ENCODE results near the gene ITFG1. TPM values are rescaled to one million over a fixed set of nuclear protein-coding genes. Genes with fewer than 3 reads are reported as not detected.
"Not testable (repeated sequence)": the region's sequence is repeated elsewhere in the genome, so short reads cannot be mapped to it uniquely, and the experiment has no call there.

ITFG1 gene
- polyA plus RNA-seq, 10 donors = 71.8 to 109 (median 83.0) TPM

DNA sequence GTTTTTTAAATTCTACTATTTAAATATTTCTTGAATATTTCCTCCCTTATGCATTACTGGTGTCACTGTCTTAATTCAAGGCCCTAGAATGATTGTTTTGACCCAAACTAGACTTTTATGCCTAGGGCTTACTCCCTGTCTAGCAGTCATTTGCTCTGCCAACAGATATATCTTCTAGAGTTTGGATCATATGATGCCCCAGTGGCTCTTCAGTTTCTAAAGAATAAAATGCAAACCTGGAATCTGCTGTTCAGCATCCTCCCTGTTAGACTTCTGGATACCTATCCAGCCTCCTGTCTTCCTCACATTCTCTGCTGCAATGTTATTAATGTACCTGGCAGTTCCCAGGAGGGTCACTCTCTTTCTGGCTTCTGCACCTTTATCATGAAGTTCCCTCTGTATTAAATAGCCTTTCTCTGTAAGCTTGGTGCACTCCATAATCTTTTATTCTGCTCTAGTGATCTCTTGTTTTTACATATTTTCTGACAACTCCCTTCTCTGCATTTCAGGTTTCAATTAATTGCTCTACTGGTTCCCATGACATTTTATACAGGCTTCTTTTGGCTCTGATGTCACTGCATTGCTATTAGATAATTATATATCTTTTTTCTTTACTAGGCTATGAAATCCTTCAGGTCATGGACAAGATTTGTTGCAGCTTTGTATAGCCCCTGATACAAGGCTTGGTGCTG, 15.9 kb upstream of the ITFG1 start:
- DNase-seq = no peak

DNA sequence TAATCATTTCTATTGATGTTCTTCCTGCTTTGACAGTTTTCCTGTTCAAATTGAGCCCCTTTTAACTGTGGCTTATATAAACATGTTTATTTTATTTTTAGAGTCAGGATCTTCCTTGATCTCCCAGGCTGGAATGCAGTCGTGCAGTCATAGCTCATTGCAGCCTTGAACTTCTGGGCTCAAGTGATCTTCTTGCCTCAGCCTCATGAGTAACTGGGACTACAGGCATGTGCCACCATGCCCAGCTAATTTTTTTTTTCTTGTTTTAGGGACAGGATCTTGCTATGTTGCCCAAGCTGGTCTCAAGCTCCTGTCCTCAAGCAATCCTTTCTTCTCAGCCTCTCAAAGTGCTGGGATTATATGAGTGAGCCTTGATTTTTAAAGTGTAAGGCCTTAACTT, 14.9 kb upstream of the ITFG1 start:
- DNase-seq = no peak

DNA sequence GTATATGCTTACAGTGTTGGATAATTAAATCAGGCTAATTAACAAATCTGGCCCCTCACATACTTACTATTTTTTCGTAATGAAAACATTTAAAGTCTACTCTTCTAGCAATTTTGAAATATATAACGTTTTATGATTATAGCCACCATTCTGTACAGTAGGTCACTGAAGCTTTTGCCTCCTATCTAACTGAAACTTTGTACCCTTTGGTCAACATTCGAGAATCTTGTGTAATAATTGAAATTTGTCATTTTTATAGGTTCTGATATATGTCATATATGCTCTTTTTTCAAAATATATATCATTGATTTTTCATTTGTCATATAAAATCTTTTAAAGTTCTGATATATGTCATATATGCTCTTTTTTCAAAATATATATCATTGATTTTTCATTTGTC, 12.9 kb upstream of the ITFG1 start:
- no peak for DNase-seq

DNA sequence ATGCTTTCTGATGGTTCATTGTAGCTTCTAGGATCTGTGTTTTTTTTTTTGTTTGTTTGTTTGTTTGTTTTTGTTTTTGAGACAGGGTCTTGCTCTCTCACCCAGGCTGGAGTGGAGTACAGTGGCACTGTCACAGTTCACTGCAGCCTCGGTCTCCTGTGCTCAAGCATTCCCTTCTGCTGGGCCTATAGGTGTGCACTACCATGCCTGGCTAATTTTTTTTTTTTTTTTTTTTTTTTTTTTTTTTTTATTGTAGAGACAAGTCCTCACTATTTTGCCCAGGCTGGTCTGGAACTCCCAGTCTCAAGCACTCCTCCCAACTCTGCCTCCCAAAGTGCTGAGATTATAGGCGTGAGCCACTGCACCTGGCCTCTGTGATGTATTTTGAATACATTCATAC, 12.1 kb upstream of the ITFG1 start:
- DNase-seq = not testable (repeated sequence)

DNA sequence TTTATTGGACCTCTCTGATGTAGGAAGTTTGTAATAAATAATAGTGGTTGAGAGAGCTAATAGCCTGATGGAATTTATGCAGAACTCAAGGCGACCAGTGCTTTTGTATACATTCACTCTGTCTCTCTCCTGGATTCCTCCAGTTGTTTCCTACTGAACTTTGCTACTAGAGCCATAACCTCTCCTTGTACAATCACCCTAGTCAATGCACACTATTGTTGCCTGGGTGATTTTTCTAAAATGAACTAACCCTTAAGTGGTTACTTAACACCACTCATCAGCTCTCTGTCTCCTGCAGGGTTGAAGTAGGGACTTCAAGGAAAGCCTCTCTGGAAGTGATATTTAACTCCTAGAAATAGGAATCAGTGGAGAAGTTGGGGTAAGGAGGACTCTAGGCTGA, 9.9 kb upstream of the ITFG1 start:
- no peak for DNase-seq

DNA sequence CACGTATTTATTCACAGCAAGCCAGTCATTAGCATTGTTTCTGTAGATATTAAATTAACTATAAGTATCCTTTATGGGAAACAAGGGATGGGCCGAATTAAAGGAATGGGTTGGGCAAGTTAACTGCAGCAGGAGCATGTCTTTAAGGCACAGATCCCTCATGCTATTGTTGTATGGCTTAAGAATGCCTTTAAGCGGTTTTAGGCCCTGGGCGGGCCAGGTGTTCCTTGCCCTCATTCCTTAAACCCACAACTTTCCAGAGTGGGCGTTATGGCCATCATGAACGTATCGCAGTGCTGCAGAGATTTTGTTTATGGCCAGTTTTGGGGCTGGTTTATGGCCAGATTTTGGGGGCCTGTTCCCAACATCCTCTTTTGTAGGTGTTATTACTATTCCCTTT, 9.3 kb upstream of the ITFG1 start:
- no peak for DNase-seq

DNA sequence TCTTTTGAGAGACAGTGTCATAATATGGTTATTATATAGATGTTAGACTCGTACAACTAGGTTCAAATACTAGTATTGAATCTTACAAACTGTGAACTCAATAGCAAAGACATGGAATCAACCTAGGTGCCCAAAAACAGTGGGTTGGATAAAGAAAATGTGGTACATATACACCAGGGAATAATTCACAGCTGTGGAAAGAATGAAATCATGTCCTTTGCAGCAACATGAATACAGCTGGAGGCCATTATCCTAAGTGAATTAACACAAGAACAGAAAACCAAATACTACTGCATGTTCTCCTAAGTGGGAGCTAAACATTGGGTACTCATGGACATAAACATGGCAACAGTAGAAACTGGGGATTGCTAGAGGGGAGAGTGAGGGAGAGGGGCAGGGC, 8.4 kb upstream of the ITFG1 start:
- DNase-seq = peak in 1 of 3 donors; percentile 12

DNA sequence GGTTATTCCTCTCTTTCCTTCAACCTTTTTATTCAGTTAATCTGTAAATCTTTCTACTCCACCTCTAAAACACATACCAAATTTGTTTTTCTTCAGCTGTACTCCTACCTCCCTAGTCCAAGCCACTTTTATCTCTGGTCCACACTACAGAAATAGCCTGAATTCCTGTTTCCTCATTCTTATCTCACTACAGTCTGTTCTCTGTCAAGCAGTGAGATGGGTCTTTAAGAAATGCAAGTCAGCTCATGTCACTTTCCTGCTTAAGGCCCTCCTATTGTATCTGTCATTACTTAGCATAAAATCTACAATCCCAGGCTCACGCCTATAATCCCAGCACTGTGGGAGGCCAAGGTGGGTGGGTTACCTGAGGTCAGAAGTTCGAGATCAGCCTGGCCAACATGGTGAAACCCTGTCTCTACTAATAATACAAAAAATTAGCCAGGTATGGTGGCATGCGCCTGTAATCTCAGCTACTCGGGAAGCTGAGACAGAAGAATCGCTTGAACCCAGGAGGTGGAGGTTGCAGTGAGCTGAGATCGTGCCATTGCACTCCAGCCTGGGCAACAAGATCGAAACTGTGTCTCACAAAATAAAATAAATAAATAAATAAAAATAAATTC, 7.3 kb upstream of the ITFG1 start:
- not testable (repeated sequence) for DNase-seq

DNA sequence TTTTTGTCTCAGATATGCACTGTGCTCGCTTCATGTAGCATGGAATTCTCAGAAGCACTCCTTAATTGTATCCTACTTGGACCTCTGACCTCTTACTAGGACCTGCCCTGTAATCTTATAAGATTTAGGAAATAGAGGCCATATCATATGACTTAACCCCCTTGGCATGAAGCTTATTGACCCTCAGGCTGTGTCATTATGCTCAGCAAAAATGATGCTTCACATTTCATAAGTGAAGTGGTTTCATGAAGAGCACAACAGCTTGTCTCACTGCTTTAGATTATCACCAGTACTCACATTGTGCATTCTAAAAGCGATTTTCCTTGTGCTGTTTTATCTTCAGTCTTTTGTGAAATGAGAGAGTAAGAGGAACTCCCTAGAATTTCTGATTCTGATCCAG, 6.6 kb upstream of the ITFG1 start:
- no peak for DNase-seq

DNA sequence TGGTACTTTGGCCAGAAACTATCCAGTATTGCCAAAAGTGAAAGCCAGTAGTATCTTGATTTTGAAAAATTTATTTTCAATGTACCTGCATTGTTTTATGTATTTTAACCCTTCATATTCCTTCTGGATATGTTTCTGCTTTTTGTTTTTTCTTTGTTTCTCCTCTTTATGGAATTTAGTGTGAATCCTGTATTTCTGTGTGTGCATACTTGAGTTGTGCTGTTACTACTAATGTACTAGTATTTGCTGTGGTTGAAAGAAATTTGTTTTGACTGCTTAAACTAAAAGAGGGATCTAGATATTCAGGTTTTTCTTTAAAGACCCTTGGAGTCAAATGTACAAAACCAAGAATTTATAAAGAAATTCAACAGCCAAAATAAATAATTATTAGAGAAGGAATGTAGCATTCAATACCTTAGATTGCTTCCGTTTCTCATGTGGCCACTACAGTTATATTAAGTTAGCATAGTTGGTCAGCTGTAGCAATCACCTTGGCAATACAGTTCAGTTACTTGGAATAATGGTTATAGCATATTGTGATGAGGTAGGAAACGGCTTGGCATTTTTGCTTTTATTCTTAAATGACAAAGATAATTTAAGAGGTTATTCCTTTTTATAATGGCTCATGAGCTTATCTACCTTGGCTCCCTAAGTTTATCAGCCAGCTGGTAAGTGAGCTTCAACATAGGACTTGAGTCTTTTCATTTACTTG, 5.2 kb upstream of the ITFG1 start:
- no peak for DNase-seq

DNA sequence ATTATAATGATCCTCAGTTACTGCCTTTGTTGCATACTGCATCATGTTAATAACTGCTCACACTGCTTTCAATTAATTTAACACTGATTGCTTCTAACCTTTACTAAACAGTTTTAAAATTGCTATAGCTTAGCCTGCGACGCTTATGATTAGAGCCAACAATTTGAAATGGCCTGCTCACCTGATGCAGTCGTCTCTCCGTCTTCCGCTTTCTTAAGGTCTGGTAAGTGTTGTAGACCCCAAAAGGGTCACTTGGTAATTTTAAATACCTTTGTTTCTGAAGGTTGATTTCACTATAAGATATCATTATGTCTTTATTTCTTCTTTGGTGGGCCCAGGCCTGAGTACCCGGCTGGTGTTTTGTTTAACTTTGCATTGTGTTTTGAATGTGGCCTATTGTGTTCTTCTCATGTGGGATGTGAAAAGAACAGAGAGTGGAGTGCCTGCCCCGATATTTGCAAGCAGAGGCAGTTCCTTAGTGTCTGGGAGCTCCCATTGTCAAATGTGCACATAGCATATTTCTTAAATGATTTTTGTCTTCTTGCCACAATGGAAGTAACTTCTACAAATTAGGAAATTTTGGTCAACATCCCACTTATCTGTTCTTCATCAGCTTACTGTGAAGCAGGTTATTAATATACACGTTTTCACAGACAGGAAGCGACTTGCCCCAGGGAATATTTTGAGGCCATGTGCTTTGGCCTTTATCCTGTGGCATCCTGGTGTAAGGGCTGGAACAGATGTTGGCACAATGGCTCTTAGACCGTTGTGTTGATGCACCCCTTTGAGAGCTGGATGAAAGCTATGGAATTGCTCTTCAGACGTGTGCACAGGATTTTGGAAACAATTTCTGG, 3.1 kb upstream of the ITFG1 start:
- no peak for DNase-seq

DNA sequence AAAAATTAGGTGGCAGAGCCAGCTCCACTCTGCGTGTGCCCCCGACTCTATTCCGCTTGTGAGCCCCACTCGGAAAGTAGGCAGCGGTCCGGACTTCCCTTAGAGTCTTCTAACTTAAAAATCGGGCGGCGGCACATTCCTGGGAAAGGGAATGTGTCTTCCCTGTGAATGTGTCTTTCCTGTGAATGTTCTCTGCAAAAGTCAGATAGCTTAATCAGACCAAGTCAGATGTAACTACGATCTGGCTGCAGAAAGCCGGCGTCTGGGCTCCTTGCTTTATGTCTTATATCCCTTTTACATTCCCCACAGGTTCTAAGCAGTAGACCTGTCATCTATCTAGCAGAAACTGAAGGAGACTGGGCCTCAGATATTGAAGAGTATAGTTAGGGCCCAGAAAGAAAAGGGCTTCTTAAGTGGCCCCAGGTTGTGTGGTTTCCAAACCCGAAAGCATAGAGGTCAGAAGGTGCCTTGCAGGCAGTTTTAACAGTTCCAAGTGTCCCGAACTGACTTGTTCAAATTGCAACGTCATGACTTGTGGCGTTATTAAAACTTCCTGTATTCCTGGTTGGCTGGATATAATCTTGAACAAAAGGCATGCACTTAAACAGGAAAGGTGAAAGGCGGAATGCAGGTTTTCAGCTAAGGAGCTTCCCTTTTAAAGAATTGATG, 869 bp upstream of the ITFG1 start:
- DNase-seq = peak; percentile 28 to 64 (median 30)

DNA sequence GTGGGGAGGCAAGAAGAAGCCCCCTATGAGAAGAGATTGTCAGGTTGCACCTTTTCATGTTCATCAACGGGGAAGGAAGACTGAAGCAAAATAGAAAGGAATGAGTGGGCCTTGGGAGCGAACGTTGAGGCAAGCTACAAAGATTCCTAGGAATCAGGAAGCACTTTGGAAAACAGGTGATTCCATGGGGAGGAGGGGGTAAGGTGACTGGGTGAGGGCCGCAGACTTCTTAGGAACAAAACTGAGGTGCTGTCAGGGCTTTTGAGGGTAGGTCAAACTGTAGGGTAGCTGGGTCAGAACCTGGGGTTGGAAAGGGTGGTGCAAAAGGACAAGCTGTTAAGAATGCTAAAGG, 528 bp downstream of the ITFG1 start:
- no peak for DNase-seq

DNA sequence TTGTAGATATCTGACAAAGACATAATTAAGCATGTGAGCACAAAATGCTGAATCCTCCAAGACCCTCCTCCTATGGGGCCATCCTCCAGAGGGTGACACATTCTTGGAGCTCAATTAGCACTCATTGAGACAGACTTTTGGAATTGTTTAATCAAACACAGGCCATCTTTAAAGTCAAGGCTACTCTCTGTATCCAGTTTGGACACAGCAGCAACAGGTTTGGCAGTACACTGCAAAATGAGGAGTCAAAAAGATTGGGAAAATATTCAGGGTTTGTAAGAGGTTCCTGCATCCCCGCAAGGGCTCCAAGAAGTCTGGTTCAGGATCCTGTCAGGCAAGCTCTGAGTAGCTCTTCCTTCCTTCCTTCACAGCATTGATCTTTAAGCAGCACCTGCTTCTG, 1.3 kb downstream of the ITFG1 start:
- DNase-seq = no peak

DNA sequence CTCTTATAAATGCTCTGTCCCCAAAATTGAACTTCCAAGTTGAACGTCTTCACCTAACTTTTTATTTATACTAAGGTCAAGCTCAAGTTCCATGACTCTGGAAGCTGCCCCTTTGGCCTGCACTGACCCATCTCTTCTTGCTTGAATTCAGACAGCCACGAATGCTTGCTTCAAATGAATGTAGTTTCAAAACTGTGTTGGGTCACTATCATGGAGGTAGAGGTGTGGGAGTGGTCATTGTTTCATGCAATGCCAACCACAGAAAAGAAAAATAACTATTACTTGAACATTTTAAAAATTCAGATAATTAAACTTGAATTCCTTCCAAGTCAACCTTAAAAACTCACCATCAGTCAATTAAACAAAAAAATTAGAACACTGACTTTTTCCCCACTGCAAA, 2.5 kb downstream of the ITFG1 start:
- no peak for DNase-seq

DNA sequence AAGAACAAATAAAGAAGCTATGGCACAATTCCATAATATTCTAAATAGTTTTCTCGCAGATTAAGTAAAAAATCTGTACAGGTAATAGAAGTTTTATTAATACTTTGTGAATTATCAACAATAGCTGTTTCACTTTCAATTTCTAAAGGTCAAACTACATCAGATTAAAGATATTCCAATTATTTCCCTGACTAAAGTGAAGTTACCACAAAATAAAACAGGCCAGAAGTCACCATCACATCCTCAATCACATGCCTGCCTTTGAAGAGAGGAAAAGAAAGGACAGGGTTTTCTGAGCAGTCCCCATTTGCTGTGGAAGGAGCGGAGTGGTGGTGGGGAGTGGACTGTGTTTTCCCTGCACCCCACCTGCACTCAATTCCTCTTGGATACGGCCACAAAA, 11.1 kb downstream of the ITFG1 start:
- no peak for DNase-seq

DNA sequence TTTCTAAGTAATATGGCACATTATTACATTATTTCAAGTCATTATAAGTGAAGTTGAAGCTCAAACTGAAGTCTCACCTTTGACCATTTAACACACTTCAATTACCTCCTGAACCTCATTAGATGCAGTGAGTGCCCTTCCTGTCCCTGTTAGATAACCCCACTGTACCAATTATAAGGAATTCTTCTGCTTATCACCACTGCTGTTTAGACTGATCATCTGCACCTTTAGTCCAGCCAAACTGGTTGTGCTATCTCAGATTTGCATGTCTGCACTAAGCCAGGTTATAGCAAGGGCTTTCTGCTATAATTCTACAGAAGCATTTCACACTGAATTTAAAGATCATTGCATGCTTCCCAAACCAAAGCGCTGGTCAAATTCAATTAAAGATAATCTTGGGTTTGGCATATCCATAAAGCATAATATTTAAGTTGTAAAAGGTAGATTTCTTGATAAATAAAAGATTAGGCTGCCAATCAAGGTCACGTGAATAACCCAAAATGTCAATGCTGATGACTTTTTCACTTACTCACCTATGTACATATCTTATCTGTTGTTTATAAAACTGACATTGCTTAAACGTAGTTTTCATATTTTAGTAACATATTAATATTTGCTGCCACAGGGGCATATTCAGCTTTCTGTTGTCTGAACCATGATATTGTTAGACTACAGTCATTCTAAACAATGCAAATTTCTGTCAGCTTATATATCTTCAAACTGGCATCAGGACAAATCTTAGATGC, 11.9 kb downstream of the ITFG1 start:
- no peak for DNase-seq

DNA sequence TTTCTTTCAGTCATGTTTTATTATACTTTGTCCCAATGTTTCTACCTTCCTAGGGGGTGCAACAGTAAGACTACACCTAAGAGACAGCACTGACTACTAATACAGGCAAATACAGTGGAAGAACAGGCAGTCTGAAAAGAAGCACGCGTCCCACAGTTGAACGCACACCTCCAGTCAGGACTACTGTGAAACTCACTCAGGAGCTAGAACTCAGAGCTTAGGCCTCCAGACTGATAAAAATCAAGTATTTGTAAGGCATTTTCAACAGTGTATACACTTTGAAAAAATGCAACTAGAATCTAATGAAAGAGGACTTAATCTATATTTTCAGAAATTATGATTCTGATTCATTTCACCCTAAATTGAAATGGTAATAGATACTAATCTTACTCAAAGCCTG, 14.4 kb downstream of the ITFG1 start:
- DNase-seq = no peak

DNA sequence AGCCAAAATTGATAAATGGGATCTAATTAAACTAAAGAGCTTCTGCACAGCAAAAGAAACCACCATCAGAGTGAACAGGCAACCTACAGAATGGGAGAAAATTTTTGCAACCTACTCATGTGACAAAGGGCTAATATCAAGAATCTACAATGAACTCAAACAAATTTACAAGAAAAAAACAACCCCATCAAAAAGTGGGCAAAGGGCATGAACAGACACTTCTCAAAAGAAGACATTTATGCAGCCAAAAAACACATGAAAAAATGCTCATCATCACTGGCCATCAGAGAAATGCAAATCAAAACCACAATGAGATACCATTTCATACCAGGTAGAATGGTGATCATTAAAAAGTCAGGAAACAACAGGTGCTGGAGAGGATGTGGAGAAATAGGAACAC, 18.0 kb downstream of the ITFG1 start:
- DNase-seq = not testable (repeated sequence)

DNA sequence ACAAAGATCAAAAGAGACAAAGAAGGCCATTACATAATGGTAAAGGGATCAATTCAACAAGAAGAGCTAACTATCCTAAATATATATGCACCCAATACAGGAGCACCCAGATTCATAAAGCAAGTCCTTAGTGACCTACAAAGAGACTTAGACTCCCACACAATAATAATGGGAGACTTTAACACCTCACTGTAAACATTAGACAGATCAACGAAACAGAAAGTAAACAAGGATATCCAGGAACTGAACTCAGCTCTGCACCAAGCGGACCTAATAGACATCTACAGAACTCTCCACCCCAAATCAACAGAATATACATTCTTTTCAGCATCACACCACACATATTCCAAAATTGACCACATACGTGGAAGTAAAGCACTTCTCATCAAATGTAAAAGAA, 20.8 kb downstream of the ITFG1 start:
- DNase-seq = not testable (repeated sequence)

DNA sequence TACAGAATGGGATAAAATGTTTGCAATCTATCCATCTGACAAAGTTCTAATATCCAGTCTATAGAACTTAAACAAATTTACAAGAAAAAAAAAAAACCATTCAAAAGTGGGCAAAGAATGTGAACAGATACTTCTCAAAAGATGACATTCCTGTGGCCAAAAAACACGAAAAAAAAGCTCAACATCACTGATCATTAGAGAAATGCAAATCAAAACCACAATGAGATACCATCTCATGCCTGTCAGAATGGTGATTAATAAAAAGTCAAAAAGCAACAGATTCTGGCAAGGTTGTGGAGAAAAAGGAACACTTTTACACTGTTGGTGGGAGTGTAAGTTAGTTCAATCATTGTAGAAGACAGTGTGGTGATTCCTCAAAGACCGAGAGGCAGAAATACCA, 26.6 kb downstream of the ITFG1 start:
- DNase-seq = not testable (repeated sequence)

Measured in muscle of back (tissue), 11 donors.